KG1 (cell line): ENCODE measurements around the gene STX12.
A peak's percentile ranks its signal among the peaks of the same experiment; 100 is the strongest.
"Not testable (repeated sequence)": the region's sequence is repeated elsewhere in the genome, so short reads cannot be mapped to it uniquely, and the experiment has no call there.

Source experiments
- DNase-seq: peaks from one replicate; lab custom pipeline; 2025; lab: John Stamatoyannopoulos, UW

The STX12 gene

DNA sequence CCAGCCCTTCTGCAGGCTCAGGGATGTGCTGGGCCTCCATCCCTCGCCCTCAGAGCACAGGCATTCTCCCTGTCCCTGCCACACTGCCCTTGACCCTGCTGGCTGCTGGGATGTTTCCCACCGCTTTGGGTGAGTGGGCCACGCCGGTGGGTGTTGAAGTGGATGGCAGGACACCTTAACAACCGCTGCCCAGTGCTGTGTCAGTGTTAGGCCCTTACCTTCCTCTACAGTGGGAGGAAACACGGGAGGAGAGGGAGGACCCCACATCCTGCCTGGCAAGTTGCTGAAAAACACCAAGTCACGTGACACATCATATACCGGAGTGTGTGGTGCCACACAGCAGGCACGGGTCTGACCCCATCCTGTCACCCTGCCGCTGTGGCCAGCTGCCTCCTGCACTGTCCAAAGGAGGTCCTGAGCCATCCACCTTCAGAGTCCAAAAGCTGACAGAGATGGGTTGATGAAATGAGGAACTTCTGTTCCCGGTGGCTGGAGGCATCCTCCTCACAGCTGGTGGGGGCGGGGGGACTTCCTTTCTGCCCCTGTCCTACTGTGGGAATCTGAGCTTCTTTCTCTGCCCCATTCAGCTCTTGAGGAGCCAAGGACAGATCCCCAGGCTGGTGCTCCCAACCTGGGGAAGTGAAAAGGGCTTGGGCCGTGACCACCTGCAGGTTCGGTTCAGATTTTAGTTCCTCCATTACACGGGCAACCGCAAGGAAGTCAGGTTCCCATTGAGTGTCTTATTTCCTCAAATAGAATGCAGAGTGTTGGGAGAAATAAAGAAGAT lies 96.1 kb downstream of the STX12 start:
- DNase-seq: peak; percentile 56

DNA sequence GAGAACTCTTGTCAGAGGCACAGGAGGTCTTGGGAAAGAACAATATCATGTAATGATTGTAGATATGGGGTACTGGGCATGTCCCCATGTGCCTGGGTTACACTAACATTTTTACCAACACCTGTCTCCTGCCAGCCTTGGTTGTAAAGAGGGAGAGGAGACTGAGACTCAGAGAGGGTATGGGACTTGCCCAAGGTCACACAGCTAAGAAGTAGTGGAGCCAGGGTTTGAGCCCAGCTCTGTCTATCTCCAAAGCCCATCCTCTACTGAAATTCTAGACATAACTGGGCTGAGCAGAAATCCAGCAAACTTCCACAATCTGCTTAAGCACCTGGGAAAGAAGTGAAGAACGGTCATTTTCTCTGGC lies 96.7 kb downstream of the STX12 start:
- DNase-seq: no peak

DNA sequence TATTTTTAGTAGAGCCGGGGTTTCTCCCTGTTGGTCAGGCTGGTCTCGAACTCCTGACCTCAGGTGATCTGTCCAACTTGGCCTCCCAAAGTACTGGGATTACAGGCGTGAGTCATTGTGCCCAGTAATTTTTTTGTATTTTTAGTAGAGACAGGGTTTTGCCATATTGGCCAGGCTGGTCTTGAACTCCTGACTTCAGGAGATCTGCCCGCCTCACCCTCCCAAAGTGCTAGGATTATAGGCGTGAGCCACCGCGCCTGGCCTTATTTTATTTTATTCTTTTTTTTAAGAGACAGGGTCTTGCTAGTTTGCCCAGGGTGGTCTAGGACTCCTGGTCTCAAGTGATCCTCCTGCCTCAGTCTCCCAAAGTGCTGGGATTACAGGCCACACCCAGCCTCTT lies 98.1 kb downstream of the STX12 start:
- not testable (repeated sequence) for DNase-seq

DNA sequence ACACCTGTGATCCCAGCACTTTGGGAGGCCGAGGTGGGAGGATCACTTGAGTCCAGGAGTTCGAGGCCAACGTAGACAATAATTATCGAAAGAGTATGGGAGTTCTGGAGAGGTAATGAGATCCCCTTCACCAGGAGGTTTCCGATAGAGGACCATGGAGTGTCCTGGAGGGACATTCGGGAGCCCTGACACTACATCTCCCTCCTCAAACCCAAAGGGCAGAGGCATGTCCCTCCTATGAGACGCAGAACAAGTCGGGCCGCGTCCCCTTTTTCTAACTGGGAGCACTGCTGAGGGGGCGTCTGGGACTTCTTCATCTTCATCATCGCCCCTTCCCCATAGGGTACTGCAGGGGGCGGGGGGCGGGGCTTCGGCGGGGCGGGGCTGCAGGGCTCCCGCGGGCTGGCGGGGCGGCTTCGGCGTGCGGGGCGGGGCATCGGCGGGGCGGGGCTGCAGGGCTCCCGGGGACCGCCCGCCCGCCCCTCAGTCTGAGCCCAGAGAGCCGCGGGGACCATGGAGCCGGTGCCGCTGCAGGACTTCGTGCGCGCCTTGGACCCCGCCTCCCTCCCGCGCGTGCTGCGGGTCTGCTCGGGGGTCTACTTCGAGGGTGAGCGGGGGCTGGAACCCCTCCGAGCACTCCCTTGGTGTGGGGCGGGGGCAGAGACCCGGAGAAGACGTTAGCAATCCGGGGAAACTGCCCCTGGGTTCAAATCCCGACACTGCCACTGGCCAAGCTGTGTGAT lies 99.2 kb downstream of the STX12 start, which contains the start of gene THEMIS2:
Gene THEMIS2, plus strand, starts transcription at position 486 of the 743 bp plus-strand sequence. Its CDS starts 28 bp downstream, at position 514.
- no peak for DNase-seq

DNA sequence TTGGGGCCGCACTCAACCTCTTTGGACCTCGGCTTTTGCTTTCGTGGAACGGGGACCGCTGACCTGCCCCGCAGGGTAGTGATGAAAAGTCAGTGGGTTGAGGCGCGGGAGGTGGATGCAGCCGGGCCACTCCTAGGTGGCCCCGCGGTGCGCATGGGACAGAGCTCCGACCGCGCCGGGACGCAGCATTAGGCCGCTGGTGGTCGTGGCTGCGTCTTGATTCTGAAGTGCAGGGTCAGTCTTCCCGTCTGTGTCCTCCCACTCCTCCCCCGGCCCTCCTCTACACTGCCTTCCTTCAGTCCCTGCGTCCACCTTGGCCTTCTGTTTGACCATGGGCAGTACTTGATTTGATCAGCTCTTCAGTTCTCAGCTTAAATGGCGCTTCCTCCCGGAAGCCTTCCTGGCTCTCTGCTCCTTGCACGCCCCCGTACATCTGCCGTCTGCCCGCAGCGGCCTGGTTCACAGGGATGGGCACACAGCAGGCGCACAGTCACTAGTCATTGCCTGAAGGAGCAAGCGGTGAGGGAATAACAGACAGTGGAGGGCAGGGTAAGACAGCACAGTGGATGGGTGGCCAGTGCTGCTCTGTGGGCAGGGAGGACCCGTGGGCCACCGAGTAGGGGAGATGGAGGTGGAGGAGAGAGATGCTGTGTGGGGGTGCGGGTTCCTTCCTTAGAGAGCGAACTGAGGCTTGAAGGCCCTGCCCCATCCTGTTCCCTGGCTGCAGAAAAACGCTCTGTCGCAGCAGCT lies 100.0 kb downstream of the STX12 start:
- DNase-seq: peak; percentile 17

DNA sequence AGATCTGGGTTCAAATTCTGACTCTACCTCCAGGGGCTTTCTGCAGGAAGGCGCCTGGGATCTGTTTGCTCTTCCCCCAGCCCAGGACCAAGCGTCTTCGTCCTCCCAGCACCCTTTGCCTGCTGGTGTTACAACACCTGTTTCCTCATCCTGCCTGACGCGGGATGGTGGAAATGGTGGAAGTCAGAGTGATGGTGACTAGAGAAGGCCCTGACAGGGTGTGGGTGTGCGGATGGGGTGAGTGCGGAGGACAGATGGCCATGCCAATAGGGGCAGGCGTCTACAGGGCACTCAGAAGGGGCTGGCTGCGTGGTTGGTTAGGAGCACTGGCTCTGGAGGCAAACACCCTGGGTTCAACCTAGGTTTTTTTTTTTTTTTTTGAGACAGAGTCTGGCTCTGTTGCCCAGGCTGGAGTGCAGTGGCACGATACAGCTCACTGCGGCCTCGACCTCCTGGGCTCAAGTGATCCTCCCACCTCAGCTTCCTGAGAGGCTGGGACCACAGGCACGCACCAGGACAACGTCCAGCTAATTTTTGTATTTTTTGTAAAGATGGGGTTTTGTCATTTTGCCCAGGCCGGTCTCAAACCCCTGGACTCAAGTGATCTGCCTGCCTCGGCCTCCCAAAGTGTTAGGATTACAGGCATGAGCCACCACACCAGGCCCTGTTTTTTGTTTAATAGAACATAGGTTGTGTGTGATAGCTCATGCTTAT lies 100.8 kb downstream of the STX12 start:
- DNase-seq: no peak
